GM19455 (cell line): ENCODE data around the gene FXYD4.
"Not testable (repeated sequence)": the region's sequence is repeated elsewhere in the genome, so short reads cannot be mapped to it uniquely, and the experiment has no call there.

Source experiments
- ATAC-seq: cut with Tn5 transposase; IDR thresholded peaks from one replicate; pipeline ENCODE4 v1.9.1; 2021; ENCODE audit not compliant: unreplicated experiment

The FXYD4 gene

GRCh38 chr10:43374194-43374593, 2.8 kb downstream of the FXYD4 start:
- no peak for ATAC-seq

- no peak for ATAC-seq
Observed at GRCh38 chr10:43375401-43376020, 4.1 kb downstream of the FXYD4 start.

DNA sequence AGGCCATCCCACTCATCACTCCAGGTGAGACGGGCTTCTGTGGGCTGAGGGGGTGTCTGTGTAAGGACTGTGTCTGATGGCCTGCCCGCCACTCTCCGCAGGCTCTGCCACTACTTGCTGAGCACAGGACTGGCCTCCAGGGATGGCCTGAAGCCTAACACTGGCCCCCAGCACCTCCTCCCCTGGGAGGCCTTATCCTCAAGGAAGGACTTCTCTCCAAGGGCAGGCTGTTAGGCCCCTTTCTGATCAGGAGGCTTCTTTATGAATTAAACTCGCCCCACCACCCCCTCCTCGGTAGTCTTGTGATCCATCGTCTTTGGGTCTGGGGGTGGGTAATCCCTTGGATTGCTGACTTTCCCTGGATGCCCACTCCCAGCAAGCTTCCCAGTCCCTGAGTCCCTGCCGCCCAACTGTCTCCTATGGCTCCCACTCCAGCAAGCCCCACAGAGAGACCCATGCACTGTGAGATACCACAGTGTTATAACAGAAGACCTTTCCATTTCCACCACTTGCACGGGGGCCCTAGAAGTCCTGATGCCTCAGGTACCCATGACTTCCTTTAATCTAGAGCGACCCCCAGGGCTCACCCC, 4.7 kb downstream of the FXYD4 start:
- ATAC-seq: no peak

GRCh38 chr10:43376828-43377423, 5.5 kb downstream of the FXYD4 start:
- ATAC-seq: no peak

DNA sequence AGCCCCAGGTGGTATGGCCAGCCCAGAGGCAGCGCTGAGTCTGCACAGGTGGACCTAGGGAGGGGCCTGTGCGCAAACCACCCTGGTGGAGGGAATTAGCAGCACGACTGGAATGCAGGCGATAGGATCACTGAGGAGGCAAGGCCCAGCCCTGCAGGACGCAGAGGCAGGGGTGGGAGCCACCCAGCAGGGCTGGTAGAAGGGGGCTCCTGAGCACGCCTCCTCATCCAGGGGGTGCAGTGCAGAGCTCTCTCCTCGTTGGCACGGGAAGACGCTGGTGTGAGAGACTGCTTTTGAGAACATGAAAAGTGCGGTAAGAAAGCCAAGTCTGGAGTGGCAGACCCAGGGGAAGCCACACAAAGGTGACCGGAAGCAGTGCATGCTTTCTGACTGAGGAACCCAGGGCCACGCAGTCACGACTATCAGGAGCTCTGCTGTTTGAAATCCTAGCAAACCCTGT, 6.0 kb downstream of the FXYD4 start:
- no peak for ATAC-seq

DNA sequence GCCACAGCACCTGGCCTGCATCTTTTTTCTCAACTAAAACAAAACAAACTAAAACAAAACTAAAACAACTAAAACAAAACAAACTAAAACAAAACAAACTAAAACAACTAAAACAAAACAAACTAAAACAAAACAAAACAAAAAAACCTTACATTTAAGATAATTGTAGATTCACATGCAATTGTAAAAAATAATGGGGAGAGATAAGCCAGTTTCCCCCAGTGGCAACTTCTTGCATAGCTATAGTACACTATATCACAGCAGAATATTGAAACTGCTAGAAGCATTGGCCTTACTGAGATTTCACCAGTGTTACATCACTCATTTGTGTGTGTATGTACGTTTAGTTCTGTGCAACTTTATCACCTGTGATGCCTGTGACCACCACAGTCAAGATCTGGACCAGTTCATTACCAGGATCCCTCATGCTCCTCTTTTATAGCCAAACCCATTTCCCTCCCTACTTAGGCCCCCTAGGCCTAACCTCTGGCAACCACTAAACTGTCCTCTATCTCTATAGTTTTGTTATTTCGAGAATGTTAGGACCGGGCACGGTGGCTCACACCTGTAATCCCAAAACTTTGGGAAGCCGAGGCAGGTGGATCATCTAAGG, 9.3 kb downstream of the FXYD4 start:
- no peak for ATAC-seq

DNA sequence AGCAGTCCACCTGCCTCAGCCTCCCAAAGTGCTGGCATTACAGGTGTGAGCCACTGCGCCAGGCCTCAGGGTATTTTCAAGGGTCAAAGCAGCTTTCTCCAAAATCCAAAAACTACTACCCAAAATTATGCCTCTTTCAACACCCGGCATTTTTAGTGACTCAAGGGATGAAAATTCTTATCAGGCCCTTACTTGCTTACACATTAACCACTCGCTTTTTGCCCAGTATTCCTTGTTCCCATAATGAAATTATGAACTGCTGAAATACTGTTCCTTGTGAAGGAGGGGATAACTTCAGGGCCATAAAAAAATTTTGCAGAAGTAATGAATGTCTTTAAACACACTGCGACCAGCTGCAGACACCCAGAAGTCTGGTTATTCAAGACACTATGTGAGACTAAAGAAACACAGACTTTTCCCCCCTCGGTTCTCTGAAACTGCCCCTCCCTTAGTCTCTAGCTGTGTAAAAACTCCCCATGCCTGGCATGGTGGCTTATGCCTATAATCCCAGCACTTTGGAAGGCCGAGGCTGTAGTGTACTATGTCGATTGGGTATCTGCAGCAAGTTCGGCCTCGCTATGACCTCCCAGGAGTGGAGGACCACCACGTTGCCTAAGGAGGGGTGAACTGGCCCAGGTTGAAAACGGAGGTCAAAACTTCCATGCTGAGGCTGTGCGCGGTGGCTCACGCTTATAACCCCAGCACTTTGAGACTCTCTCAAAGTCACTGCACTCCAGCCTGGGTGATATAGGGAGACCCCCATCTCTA, 12.0 kb downstream of the FXYD4 start:
- no peak for ATAC-seq

DNA sequence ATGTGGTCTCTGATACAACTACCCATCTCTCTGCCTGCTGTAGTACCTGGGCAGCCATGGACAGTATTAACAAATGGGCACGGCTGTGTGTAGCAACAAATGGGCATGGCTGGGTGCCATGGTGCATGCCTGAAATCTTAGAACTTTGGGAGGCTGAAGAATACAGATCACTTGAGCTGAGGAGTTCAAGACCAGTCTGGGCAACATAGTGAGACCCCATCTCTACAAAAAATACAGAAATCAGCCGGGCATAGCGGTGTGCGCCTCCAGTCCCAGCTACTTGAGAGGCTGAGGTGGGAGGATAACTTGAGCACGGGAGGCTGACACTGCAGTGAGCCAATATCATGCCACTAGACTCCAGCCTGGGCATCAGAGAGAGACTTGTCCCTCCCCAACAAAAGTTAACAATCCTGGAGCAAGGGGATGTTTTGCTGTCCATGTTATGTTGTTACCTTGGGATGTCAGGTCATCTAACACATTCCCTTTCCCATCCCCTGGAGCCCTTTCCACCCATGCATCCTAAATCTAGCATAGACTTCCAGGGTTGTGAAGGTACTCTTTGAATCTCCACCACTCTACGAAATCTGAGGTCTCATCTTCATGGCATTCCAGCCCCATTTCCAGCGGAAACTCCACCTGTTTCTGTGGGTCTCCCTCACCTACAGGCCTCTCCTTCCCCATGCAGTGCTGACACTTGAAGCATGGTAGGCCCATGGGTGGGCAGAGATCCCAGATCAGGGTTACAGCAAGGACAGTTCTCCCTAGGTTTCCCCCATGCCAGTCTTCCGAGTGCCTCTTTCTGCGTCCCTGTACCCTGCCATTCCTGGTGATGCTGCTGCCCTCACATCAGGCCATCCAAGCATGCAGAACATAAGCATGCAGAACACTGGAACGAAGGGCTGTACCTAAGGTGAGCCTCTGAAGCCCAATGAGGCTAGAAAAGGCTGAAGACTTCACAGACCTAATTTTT, 13.1 kb downstream of the FXYD4 start:
- ATAC-seq: no peak

- ATAC-seq: no peak
Observed at GRCh38 chr10:43385412-43386004, 14.1 kb downstream of the FXYD4 start.

GRCh38 chr10:43386549-43386948, 15.1 kb downstream of the FXYD4 start:
- ATAC-seq: no peak

GRCh38 chr10:43386981-43387677, 15.7 kb downstream of the FXYD4 start:
- ATAC-seq: no peak

DNA sequence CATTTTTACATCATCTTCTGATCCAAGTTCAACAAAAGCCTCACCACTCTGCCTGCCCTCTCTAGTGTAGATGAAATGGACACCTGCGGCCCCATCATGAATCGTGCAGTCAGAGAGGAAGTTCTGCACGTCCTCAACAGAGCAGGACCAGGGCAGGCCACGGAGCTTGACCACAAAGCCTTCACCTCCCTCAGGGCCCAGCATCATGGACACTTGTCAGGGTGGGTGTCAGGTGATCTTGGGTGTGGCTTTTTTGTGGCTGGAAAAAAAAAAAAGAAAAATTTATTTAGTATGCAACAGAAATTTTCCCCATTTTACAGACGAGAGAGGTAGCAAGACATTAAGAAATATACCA, 16.2 kb downstream of the FXYD4 start:
- ATAC-seq: no peak

GRCh38 chr10:43389867-43390266, 18.4 kb downstream of the FXYD4 start:
- ATAC-seq: no peak

DNA sequence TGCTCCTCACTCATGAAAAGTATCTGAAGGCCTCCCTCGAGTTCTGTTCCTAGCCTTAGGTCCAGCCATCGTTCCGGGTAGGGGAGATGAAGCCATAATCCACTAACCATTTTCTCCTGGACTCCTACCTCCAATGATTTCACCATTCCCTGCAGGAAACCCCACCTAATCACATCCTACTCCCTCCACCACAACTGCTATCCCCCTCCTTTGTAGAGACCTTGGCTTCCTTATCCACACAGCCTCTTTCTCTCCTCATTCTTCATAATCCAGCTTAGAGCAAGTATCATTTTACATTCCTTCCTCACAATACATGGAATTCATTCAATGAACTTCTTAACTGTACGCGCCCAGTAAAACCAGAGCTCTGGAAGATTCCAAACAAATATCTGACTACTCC, 18.9 kb downstream of the FXYD4 start:
- no peak for ATAC-seq

- ATAC-seq: no peak
Observed at GRCh38 chr10:43390759-43391158, 19.3 kb downstream of the FXYD4 start.

- no peak for ATAC-seq
Observed at GRCh38 chr10:43391496-43391895, 20.1 kb downstream of the FXYD4 start.

DNA sequence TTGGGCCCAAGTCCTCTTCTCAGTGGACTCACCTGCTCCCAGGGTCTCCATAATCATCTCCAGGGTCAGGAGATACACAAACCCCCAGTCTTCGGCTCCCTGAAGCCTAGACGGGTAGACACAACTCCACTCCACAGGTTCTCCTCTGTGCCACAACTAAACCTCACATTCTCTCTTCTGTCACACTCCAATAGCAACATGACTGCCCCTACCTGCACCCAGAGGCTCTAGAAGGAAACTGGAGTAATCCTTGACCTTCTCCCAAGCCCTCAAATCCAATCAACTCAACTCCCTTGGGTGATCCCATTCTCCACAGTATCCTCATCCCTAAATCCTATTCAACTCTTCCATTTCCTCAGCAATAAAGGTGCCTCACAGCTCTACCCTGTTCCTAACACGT, 21.3 kb downstream of the FXYD4 start:
- ATAC-seq: no peak

DNA sequence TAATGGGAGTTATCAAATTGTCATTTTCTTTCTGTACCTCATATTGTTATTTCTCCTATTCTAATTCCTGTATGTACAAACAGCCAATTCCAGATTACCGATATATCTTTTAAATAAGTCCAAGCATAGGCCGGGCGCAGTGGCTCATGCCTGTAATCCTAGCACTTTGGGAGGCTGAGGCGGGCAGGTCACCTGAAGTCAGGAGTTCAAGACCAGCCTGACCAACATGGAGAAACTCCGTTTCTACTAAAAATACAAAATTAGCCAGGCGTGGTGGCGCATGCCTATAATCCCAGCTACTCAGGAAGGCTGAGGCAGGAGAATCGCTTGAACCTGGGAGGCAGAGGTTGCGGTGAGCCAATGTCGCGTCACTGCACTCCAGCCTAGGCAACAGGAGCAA, 21.8 kb downstream of the FXYD4 start:
- ATAC-seq: not testable (repeated sequence)

DNA sequence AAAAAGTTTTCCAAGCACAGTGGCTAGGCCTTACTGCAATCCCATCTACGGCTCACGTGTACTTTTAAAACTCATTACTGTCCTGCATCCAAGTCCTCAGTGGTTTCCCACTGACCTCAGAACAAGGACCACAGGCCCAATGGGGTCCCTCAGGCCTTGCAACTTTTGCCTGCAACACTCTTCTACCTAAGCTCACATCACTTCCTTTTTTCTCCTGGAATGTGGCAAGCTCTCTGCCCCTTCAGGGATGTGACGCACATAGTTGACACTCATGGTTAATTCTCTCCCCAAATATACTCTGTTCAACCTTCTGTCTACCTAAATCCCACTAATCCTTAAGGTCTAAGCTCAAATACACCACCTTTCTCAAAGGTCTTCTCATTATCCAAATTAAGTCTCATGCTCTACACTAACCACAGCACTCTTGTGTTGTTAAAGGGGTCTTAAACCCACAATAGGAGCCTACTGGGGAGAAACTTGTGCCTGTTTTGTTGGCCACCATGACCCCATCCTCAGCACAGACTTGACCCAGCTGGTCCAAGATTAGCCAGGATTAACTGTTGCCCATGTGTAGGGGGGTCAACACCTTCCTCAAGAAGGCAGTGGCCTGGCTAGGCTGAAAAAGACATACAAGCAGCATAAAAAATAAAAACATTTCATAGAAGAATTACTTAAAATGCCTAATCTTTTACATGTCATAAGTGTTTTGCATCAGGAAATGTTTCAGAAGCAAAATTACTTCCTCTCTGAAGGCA, 22.3 kb downstream of the FXYD4 start:
- ATAC-seq: no peak
